ENCODE measurements around the gene DEF6. TPM values are rescaled to one million over a fixed set of nuclear protein-coding genes. Genes with fewer than 3 reads are reported as not detected.
A peak's percentile ranks its signal among the peaks of the same experiment; 100 is the strongest.

Gene DEF6
- total RNA-seq, 2 donors from 2014 or later = 6.3 to 6.8 TPM

- no peaks in the 10 kb centered on the region for H3K36me3 ChIP-seq (ENCODE audit: control insufficient read depth, insufficient read depth, low read length)
- WGBS, 2 experiments (ENCODE audit: insufficient coverage in 1 of 2, insufficient read length in 1 of 2) = 92 to 96% methylated on average over 12 to 19 of the region's 19 CpGs
- no peak for TF ChIP-seq CTCF (conservative IDR thresholded peaks at IDR 0.05)
- H3K27me3 ChIP-seq (ENCODE audit: control insufficient read depth, insufficient read depth, low read length, poor library complexity, severe bottlenecking) = peaks cover 20% of the 10 kb centered on the region
- no peaks in the 10 kb centered on the region for H3K9me3 ChIP-seq (ENCODE audit: control insufficient read depth, low read length)
- DNase-seq = peak; percentile 44
- no peaks in the 10 kb centered on the region for H3K4me1 ChIP-seq (ENCODE audit: control insufficient read depth, insufficient read depth, low read length)
- no peaks in the 10 kb centered on the region for H3K36me3 Mint-ChIP-seq (ENCODE audit: low read depth)
- H3K4me3 ChIP-seq (ENCODE audit: low read length) = no peak overlapping the region
- no peak overlapping the region for H3K9ac ChIP-seq (ENCODE audit: extremely low read depth, low read length, poor library complexity, severe bottlenecking)
- H3K4me3 Mint-ChIP-seq = no peak overlapping the region
- H3K27ac ChIP-seq (ENCODE audit: low read depth, low read length) = no peak overlapping the region
- no peaks in the 10 kb centered on the region for H3K9me3 Mint-ChIP-seq
- peaks cover 22% of the 10 kb centered on the region for H3K27me3 Mint-ChIP-seq (ENCODE audit: insufficient read depth)
- no peak overlapping the region for H3K27ac Mint-ChIP-seq
- H3K4me1 Mint-ChIP-seq = peaks cover 8% of the 10 kb centered on the region
These were observed 14.6 kb downstream of the DEF6 start for GRCh38 chr6:35312076-35312800.

- no peaks in the 10 kb centered on the region for H3K36me3 Mint-ChIP-seq (ENCODE audit: low read depth)
- no peaks in the 10 kb centered on the region for H3K9me3 ChIP-seq (ENCODE audit: control insufficient read depth, low read length)
- H3K27me3 ChIP-seq (ENCODE audit: control insufficient read depth, insufficient read depth, low read length, poor library complexity, severe bottlenecking) = peaks cover 25% of the 10 kb centered on the region
- H3K9me3 Mint-ChIP-seq = no peaks in the 10 kb centered on the region
- H3K36me3 ChIP-seq (ENCODE audit: control insufficient read depth, insufficient read depth, low read length) = no peaks in the 10 kb centered on the region
- no peak overlapping the region for H3K4me3 ChIP-seq (ENCODE audit: low read length)
- no peak overlapping the region for H3K27ac Mint-ChIP-seq
- DNase-seq = no peak
- peaks cover 4% of the 10 kb centered on the region for H3K4me1 ChIP-seq (ENCODE audit: control insufficient read depth, insufficient read depth, low read length)
- no peak overlapping the region for H3K4me3 Mint-ChIP-seq
- peaks cover 25% of the 10 kb centered on the region for H3K27me3 Mint-ChIP-seq (ENCODE audit: insufficient read depth)
- 42 to 50% methylated on average over 2 of the region's 2 CpGs for WGBS, 2 experiments (ENCODE audit: insufficient coverage in 1 of 2, insufficient read length in 1 of 2)
- H3K4me1 Mint-ChIP-seq = peaks cover 8% of the 10 kb centered on the region
- no peak for TF ChIP-seq CTCF (conservative IDR thresholded peaks at IDR 0.05)
- H3K9ac ChIP-seq (ENCODE audit: extremely low read depth, low read length, poor library complexity, severe bottlenecking) = no peak overlapping the region
- H3K27ac ChIP-seq (ENCODE audit: low read depth, low read length) = no peak overlapping the region
These were observed 15.2 kb downstream of the DEF6 start for GRCh38 chr6:35312807-35313206.

GRCh38 chr6:35317483-35318195 is 20.0 kb downstream of the DEF6 start:
- no peak for DNase-seq
- Mint-ChIP-seq H3K9me3 (no peaks in the 10 kb centered on the region), H3K4me3 (peak overlapping the region; percentile 67), H3K4me1 (peaks cover 5% of the 10 kb centered on the region), H3K27ac (peak overlapping the region; percentile 50), H3K27me3 (ENCODE audit: insufficient read depth) (peaks cover 27% of the 10 kb centered on the region), H3K36me3 (ENCODE audit: low read depth) (peaks cover 3% of the 10 kb centered on the region)
- peaks cover 6% of the 10 kb centered on the region for H3K4me1 ChIP-seq (ENCODE audit: control insufficient read depth, insufficient read depth, low read length)
- peak; percentile 13 for TF ChIP-seq CTCF (conservative IDR thresholded peaks at IDR 0.05)
- WGBS, 2 experiments (ENCODE audit: insufficient coverage in 1 of 2, insufficient read length in 1 of 2) = 27 to 46% methylated on average over 15 to 28 of the region's 28 CpGs
- no peak overlapping the region for H3K9ac ChIP-seq (ENCODE audit: extremely low read depth, low read length, poor library complexity, severe bottlenecking)
- H3K9me3 ChIP-seq (ENCODE audit: control insufficient read depth, low read length) = no peaks in the 10 kb centered on the region
- peaks cover 27% of the 10 kb centered on the region for H3K27me3 ChIP-seq (ENCODE audit: control insufficient read depth, insufficient read depth, low read length, poor library complexity, severe bottlenecking)
- no peaks in the 10 kb centered on the region for H3K36me3 ChIP-seq (ENCODE audit: control insufficient read depth, insufficient read depth, low read length)
- H3K27ac ChIP-seq (ENCODE audit: low read depth, low read length) = peak overlapping the region; percentile 38
- peak overlapping the region; percentile 80 for H3K4me3 ChIP-seq (ENCODE audit: low read length)
